ENCODE results near the gene LRP6.
"Not testable (repeated sequence)": the region's sequence is repeated elsewhere in the genome, so short reads cannot be mapped to it uniquely, and the experiment has no call there.

The LRP6 gene

GRCh38 chr12:12156116-12156515 lies 110.7 kb downstream of the LRP6 start:
- no peak overlapping the region for H3K4me3 ChIP-seq (replicated peaks; ENCODE audit: low read depth, low read length)
- TF ChIP-seq CTCF (IDR thresholded peaks at IDR 0.05; ENCODE audit: low read depth, low read length, missing control alignments), result no peak
- DNase-seq (ENCODE audit: extremely low read depth, low read depth), result no peak

- H3K4me3 ChIP-seq (replicated peaks; ENCODE audit: low read depth, low read length), result no peak overlapping the region
- no peak for DNase-seq (ENCODE audit: extremely low read depth, low read depth)
- TF ChIP-seq CTCF (IDR thresholded peaks at IDR 0.05; ENCODE audit: low read depth, low read length, missing control alignments), result no peak
Measured at GRCh38 chr12:12153596-12153995, 113.2 kb downstream of the LRP6 start.

- TF ChIP-seq CTCF (IDR thresholded peaks at IDR 0.05; ENCODE audit: low read depth, low read length, missing control alignments), result no peak
Measured at GRCh38 chr12:12147111-12147510, 119.7 kb downstream of the LRP6 start.

GRCh38 chr12:12144531-12144930 lies 122.3 kb downstream of the LRP6 start:
- not testable (repeated sequence) for DNase-seq (ENCODE audit: extremely low read depth, low read depth); H3K4me3 ChIP-seq (replicated peaks; ENCODE audit: low read depth, low read length)

More at GRCh38 chr12:12147111-12147510, 119.7 kb downstream of the LRP6 start:
- H3K4me3 ChIP-seq (replicated peaks; ENCODE audit: low read depth, low read length), result no peak overlapping the region
- DNase-seq (ENCODE audit: extremely low read depth, low read depth), result no peak

- DNase-seq (ENCODE audit: extremely low read depth, low read depth), result no peak
- no peak for TF ChIP-seq CTCF (IDR thresholded peaks at IDR 0.05; ENCODE audit: low read depth, low read length, missing control alignments)
- H3K4me3 ChIP-seq (replicated peaks; ENCODE audit: low read depth, low read length), result no peak overlapping the region
Measured at GRCh38 chr12:12141000-12141399, 125.8 kb downstream of the LRP6 start.

- DNase-seq (ENCODE audit: extremely low read depth, low read depth), result no peak
- H3K4me3 ChIP-seq (replicated peaks; ENCODE audit: low read depth, low read length), result no peak overlapping the region
- no peak for TF ChIP-seq CTCF (IDR thresholded peaks at IDR 0.05; ENCODE audit: low read depth, low read length, missing control alignments)
Measured at GRCh38 chr12:12138203-12139154, 128.4 kb downstream of the LRP6 start.

- no peak overlapping the region for H3K4me3 ChIP-seq (replicated peaks; ENCODE audit: low read depth, low read length)
- no peak for DNase-seq (ENCODE audit: extremely low read depth, low read depth)
- no peak for TF ChIP-seq CTCF (IDR thresholded peaks at IDR 0.05; ENCODE audit: low read depth, low read length, missing control alignments)
Measured at GRCh38 chr12:12133785-12134184, 133.1 kb downstream of the LRP6 start.
